K562 (cell line): Measurements from ENCODE around the gene KCNH2. TPM values are rescaled to one million over a fixed set of nuclear protein-coding genes. Genes with fewer than 3 reads are reported as not detected.
A peak's percentile ranks its signal among the peaks of the same experiment; 100 is the strongest.

Source experiments
- ATF1 ChIP-seq, 2 experiments: fragments of 450-650 bp in 1 of 2; IDR thresholded peaks; 2 replicates each; pipeline ENCODE4 v1.6.1; 2016; ENCODE audit warnings: missing compliant biosample characterization in 1 of 2, missing genetic modification characterization in 1 of 2
- ATF7 ChIP-seq: fragments of 450-650 bp; IDR thresholded peaks from 2 replicates; pipeline ENCODE4 v1.7.1; 2014; ENCODE audit warnings: mild to moderate bottlenecking, moderate library complexity
- BACH1 ChIP-seq: fragments of 200-800 bp; sonication (Bioruptor generic); IDR thresholded peaks from 2 replicates; pipeline ENCODE4 v1.6.1; 2016; ENCODE audit warnings: missing genetic modification characterization, missing compliant biosample characterization
- DACH1 ChIP-seq: fragments of 450-650 bp; IDR thresholded peaks from 2 replicates; pipeline ENCODE4 v1.6.1; 2018; ENCODE audit not compliant: partially characterized antibody
- ELF4 ChIP-seq: fragments of 450-650 bp; formaldehyde crosslinking; IDR thresholded peaks from 2 replicates; pipeline ENCODE4 v1.4.0; 2022; ENCODE audit warnings: missing genetic modification characterization
- EWSR1 ChIP-seq: fragments of 450-650 bp; IDR thresholded peaks from 2 replicates; pipeline ENCODE4 v1.6.1; 2018; ENCODE audit warnings: borderline replicate concordance, mild to moderate bottlenecking, low read depth, moderate library complexity; ENCODE audit not compliant: partially characterized antibody
- GABPA ChIP-seq: fragments of 200-800 bp; sonication (Bioruptor generic); conservative IDR thresholded peaks from 2 replicates; pipeline ENCODE4 v1.6.1; 2016; ENCODE audit warnings: low read depth, missing genetic modification characterization, missing compliant biosample characterization
- HDAC6 ChIP-seq: IDR thresholded peaks from 2 replicates; pipeline ENCODE4 v1.6.1; 2012; ENCODE audit warnings: low read depth, mild to moderate bottlenecking, control low read depth, inconsistent platforms, low read length, moderate library complexity
- MCM2 ChIP-seq: fragments of 450-650 bp; IDR thresholded peaks from 2 replicates; pipeline ENCODE4 v1.6.1; 2017; ENCODE audit warnings: low read depth, mild to moderate bottlenecking
- NEUROD1 ChIP-seq: fragments of 150-350 bp; IDR thresholded peaks from 2 replicates; pipeline ENCODE4 v1.6.1; 2014; ENCODE audit warnings: borderline replicate concordance, low read length, low read depth; ENCODE audit not compliant: partially characterized antibody
- NFATC3 ChIP-seq: fragments of 450-650 bp; IDR thresholded peaks from 2 replicates; pipeline ENCODE4 v1.6.1; 2017; ENCODE audit warnings: mild to moderate bottlenecking
- NONO ChIP-seq, 2 experiments: fragments of 200-400 bp in 1 of 2; fragments of 450-650 bp in 1 of 2; formaldehyde crosslinking in 1 of 2; IDR thresholded peaks; 2 replicates each; pipeline ENCODE4 v1.6.1; 2017; ENCODE audit warnings: low read depth in 2 of 2, mild to moderate bottlenecking in 2 of 2, moderate library complexity in 2 of 2, low read length in 1 of 2
- NRF1 ChIP-seq, 2 experiments: fragments of 450-650 bp; IDR thresholded peaks in 1 of 2; conservative IDR thresholded peaks in 1 of 2; 2 replicates each; pipeline ENCODE4 v1.6.1; 2014; ENCODE audit warnings: mild to moderate bottlenecking in 2 of 2
- PHB ChIP-seq: fragments of 250-450 bp; sonication (Bioruptor Pico); IDR thresholded peaks from 2 replicates; pipeline ENCODE4 v1.5.0; 2021
- POLR2G ChIP-seq: fragments of 200-400 bp; formaldehyde crosslinking; IDR thresholded peaks from 2 replicates; pipeline ENCODE4 v1.6.1; 2017; ENCODE audit warnings: low read depth, mild to moderate bottlenecking, antibody characterized with exemption, low read length, moderate library complexity
- POLR3A ChIP-seq: IDR thresholded peaks from 2 replicates; pipeline ENCODE4 v1.6.1; 2011; ENCODE audit warnings: borderline replicate concordance, mild to moderate bottlenecking, moderate library complexity; ENCODE audit not compliant: insufficient read length, insufficient read depth; ENCODE audit errors: extremely low read depth
- PPARD ChIP-seq: fragments of 250-450 bp; sonication (Bioruptor Pico); IDR thresholded peaks from 2 replicates; pipeline ENCODE4 v1.8.0; 2022; ENCODE audit warnings: inconsistent platforms, mild to moderate bottlenecking, moderate library complexity
- PTTG1 ChIP-seq: fragments of 450-650 bp; IDR thresholded peaks from 2 replicates; pipeline ENCODE4 v1.6.1; 2016; ENCODE audit warnings: low read depth, mild to moderate bottlenecking, missing genetic modification characterization, missing compliant biosample characterization
- SAFB ChIP-seq: fragments of 200-400 bp; formaldehyde crosslinking; IDR thresholded peaks from 2 replicates; pipeline ENCODE4 v1.6.1; 2017; ENCODE audit warnings: low read depth, low read length, borderline replicate concordance
- SMARCC2 ChIP-seq: fragments of 450-650 bp; IDR thresholded peaks from 2 replicates; pipeline ENCODE4 v1.6.1; 2017; ENCODE audit warnings: antibody characterized with exemption, moderate library complexity, mild to moderate bottlenecking, low read depth
- TAF9B ChIP-seq: fragments of 450-650 bp; IDR thresholded peaks from 2 replicates; pipeline ENCODE4 v1.6.1; 2018; ENCODE audit warnings: mild to moderate bottlenecking; ENCODE audit not compliant: partially characterized antibody
- ZNF217 ChIP-seq: sonication (generic); formaldehyde crosslinking; IDR thresholded peaks from 2 replicates; pipeline ENCODE4 v1.8.0; 2022; ENCODE audit warnings: mild to moderate bottlenecking, missing genetic modification reagents
- ZNF224 ChIP-seq: sonication (generic); formaldehyde crosslinking; IDR thresholded peaks from 2 replicates; pipeline ENCODE4 v1.8.0; 2022; ENCODE audit warnings: mild to moderate bottlenecking, missing genetic modification reagents
- ZNF263 ChIP-seq: sonication (generic); formaldehyde crosslinking; IDR thresholded peaks from 2 replicates; pipeline ENCODE4 v1.8.0; 2022; ENCODE audit warnings: mild to moderate bottlenecking, missing genetic modification reagents, borderline replicate concordance
- ZNF3 ChIP-seq: fragments of 250-450 bp; sonication (Bioruptor Pico); IDR thresholded peaks from 2 replicates; pipeline ENCODE4 v1.5.0; 2021; ENCODE audit warnings: mild to moderate bottlenecking, moderate library complexity
- ZNF780A ChIP-seq: fragments of 250-450 bp; sonication (Bioruptor Pico); IDR thresholded peaks from 2 replicates; pipeline ENCODE4 v1.5.0; 2021; ENCODE audit warnings: mild to moderate bottlenecking
- polyA plus RNA-seq, 8 experiments: library from polyadenylated mRNA; depleted of rRNA in 4 of 8; stranded (reverse) in 5 of 8; unstranded in 3 of 8; fragments of >200 nt; fragmentation: Nextera tagmentation in 2 of 8; fragmentation: Illumina TruSeq in 1 of 8; extraction: Ambion mirVana in 2 of 8; extraction: Trizol in 1 of 8; gene quantifications; 2 replicates each; pipeline versions ENCODE4 v1.2.1 to v1.2.3, GENCODE V29; 2011 to 2014; ENCODE audit warnings: inconsistent platforms in 1 of 8, missing spikeins in 1 of 8
- total RNA-seq, 7 experiments: library from RNA; depleted of rRNA in 6 of 7; stranded (reverse); fragments of >200 nt in 6 of 7; fragmentation: Illumina TruSeq in 2 of 7; extraction: Trizol in 2 of 7; gene quantifications; 2 replicates each; pipeline versions ENCODE4 v1.2.1 to v1.2.3, GENCODE V29; 2011 to 2021; ENCODE audit warnings: low replicate concordance in 1 of 7
- TF ChIP-seq, protein P1 (sequence below): fragments of 450-650 bp; IDR thresholded peaks from 2 replicates; pipeline ENCODE4 v1.7.0; 2016; ENCODE audit warnings: borderline replicate concordance
- TF ChIP-seq, protein P2 (sequence below): fragments of 250-450 bp; sonication (Bioruptor Pico); IDR thresholded peaks from 2 replicates; pipeline ENCODE4 v1.8.0; 2022; ENCODE audit warnings: moderate library complexity, mild to moderate bottlenecking, inconsistent platforms

The KCNH2 gene
- total and polyA plus RNA-seq, 9 of the 15 experiments (the other 6 are each of a cell fraction or from before 2014, with no cell fraction given) = 18.1 to 368 (median 218) TPM

DNA sequence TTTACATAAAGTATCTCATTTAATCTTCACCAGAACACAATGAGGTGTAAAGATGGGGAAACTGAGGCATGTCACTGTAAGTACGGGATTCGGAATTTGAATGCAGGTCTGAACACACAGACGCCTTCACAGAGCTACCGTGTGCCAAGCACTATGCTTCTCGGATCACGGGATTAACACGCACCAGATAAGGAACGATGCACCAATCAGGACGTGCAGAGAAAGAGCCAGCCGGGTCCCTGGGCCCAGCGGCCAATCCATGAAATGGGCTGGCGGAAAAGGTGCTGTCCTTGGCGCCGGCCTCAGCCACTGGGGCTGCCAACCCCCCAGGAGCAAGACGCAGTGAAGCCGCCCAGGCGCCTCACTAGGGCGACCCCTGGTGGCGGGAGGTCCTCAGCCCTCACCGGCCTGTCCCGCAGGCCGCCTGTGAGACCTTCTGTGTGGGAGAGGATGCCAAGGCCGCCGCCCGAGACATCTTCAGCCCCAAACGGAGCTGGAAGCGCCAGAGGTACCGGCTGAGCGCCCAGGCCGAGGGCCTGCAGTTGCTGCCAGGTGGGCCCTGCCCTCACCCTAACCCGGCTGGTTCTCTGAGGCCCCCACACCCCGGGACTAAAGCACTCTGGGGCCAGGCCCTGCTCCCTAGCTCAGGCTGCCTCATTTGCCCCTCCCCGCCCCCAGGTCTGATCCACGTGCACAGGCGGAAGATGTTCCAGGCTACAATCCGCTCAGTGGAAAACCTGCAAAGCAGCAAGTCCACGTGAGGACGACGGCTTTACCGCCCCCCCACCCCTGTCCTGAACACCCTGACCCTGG is 30.6 kb upstream of the KCNH2 start (continued):
- peak; percentile 81 for TF ChIP-seq NEUROD1
- TF ChIP-seq, protein P1, sequence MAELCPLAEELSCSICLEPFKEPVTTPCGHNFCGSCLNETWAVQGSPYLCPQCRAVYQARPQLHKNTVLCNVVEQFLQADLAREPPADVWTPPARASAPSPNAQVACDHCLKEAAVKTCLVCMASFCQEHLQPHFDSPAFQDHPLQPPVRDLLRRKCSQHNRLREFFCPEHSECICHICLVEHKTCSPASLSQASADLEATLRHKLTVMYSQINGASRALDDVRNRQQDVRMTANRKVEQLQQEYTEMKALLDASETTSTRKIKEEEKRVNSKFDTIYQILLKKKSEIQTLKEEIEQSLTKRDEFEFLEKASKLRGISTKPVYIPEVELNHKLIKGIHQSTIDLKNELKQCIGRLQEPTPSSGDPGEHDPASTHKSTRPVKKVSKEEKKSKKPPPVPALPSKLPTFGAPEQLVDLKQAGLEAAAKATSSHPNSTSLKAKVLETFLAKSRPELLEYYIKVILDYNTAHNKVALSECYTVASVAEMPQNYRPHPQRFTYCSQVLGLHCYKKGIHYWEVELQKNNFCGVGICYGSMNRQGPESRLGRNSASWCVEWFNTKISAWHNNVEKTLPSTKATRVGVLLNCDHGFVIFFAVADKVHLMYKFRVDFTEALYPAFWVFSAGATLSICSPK = peak; percentile 75; the same call in 1 of the 2 replicates
- TF ChIP-seq PPARD (CRISPR knock-in tag) = no peak
- TF ChIP-seq NONO (IDR thresholded peaks at IDR 0.05; ENCODE audit: low read depth in 2 of 2, low read length in 1 of 2) = peak in 1 of 2 experiments; percentile 93; a peak in 2 of 4 replicates
- TF ChIP-seq PTTG1 (tag) = peak; percentile 44; the same call in 1 of the 2 replicates
- peak; percentile 56; the same call in 1 of the 2 replicates for TF ChIP-seq SAFB
- TF ChIP-seq ATF7 = peak; percentile 93
- no peak for TF ChIP-seq POLR3A
- TF ChIP-seq ELF4 (CRISPR knock-in tag) = no peak
- TF ChIP-seq PHB (CRISPR knock-in tag) = no peak
- TF ChIP-seq ZNF3 (CRISPR knock-in tag) = no peak
- no peak for TF ChIP-seq ZNF780A (CRISPR knock-in tag)
- no peak for TF ChIP-seq EWSR1
- peak; percentile 90 for TF ChIP-seq POLR2G
- TF ChIP-seq BACH1 = no peak
- peak in 1 of 2 experiments; percentile 14; a peak in 1 of 4 replicates for TF ChIP-seq NRF1 (conservative IDR thresholded peaks at IDR 0.05 in 1 of 2, IDR thresholded peaks at IDR 0.05 in 1 of 2)
- no peak for TF ChIP-seq ZNF217 (CRISPR knock-in tag)
- TF ChIP-seq GABPA (tag) = peak; percentile 74
- TF ChIP-seq, protein P2, sequence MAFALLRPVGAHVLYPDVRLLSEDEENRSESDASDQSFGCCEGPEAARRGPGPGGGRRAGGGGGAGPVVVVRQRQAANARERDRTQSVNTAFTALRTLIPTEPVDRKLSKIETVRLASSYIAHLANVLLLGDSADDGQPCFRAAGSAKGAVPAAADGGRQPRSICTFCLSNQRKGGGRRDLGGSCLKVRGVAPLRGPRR (CRISPR knock-in tag) = no peak
- TF ChIP-seq DACH1 = peak; percentile 66
- TF ChIP-seq SMARCC2 = no peak; the same call in 1 of the 2 replicates
- peak; percentile 61; the same call in 1 of the 2 replicates for TF ChIP-seq NFATC3
- TF ChIP-seq ZNF263 (CRISPR knock-in tag) = no peak; the same call in 1 of the 2 replicates
- TF ChIP-seq MCM2 = no peak
- TF ChIP-seq HDAC6 = no peak
- TF ChIP-seq ZNF224 = no peak
- TF ChIP-seq TAF9B = peak; percentile 46
- TF ChIP-seq ATF1 (CRISPR knock-in tag; IDR thresholded peaks at IDR 0.05) = no peak
- peak; percentile 94 for TF ChIP-seq ATF1 (tag; IDR thresholded peaks at IDR 0.05)
